Activated T-helper 2 cell treated with anti-CD3 and anti-CD28 coated beads, Interferon-gamma antibody, Interleukin-2, Interleukin-4, amounts not matched to agents 10 μg/mL and 5 μg/mL and 100 μg/mL, durations not matched to agents 14 hours and 24 hours and 36 hours (primary cell): Measurements from ENCODE around the gene PPP5C. TPM values are rescaled to one million over a fixed set of nuclear protein-coding genes. Genes with fewer than 3 reads are reported as not detected.

ENCODE experiments used
- DNase-seq: peaks from one replicate; pipeline ENCODE4 v3.0.0; 2021; ENCODE audit warnings: low spot score
- H3K27ac Mint-ChIP-seq: one replicate; pipeline ENCODE4 v1.8.0; 2021; ENCODE audit warnings: mixed read lengths
- H3K27me3 Mint-ChIP-seq: one replicate; pipeline ENCODE4 v1.8.0; 2021; ENCODE audit warnings: low read depth, mixed read lengths
- H3K36me3 Mint-ChIP-seq: one replicate; pipeline ENCODE4 v1.8.0; 2021; ENCODE audit warnings: low read depth, mixed read lengths
- H3K4me1 Mint-ChIP-seq: one replicate; pipeline ENCODE4 v1.8.0; 2021; ENCODE audit warnings: low read depth, mixed read lengths
- H3K4me3 Mint-ChIP-seq: one replicate; pipeline ENCODE4 v1.8.0; 2021; ENCODE audit warnings: low read depth, mild to moderate bottlenecking, moderate library complexity, mixed read lengths
- H3K9me3 Mint-ChIP-seq: one replicate; pipeline ENCODE4 v1.8.0; 2021; ENCODE audit warnings: mixed read lengths
- intact Hi-C: fragments of 100-400 bp; cut with micrococcal nuclease; formaldehyde crosslinking; loops from one replicate; pipeline ENCODE4 v1.15.1; 2023
- total RNA-seq: library from RNA; stranded (reverse); gene quantifications from 2 replicates; pipeline ENCODE4 v1.2.3, GENCODE V29; 2022

Gene PPP5C
- total RNA-seq, 1 donor from 2014 or later, result 136 TPM

DNA sequence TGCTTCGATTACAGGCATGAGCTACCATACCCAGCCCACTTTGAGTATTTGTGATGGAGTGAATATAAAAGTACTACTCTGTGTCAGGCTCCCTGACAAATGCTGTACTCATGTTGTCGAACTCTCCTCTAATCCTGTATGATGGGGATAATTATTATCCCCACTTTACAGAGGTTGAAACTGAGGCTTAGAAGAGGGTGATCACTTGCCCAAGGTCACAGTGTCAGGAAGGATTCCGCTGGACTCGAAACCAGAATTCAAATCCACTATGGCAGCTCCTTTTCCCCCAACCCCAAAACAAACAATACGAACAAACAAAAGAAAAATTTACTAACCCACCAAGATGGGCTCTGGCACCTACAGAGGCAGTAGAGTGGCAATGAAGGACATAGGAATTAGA lies 1.7 kb upstream of the PPP5C start:
- H3K4me3 Mint-ChIP-seq, result peak overlapping the region; percentile 89
- intact Hi-C loops, result no loop called here
- no peak overlapping the region for H3K27ac Mint-ChIP-seq
- H3K36me3 Mint-ChIP-seq, result peaks cover 27% of the 10 kb centered on the region
- H3K9me3 Mint-ChIP-seq, result no peaks in the 10 kb centered on the region
- H3K27me3 Mint-ChIP-seq, result peaks cover 18% of the 10 kb centered on the region
- H3K4me1 Mint-ChIP-seq, result peaks cover 30% of the 10 kb centered on the region
- DNase-seq, result no peak

DNA sequence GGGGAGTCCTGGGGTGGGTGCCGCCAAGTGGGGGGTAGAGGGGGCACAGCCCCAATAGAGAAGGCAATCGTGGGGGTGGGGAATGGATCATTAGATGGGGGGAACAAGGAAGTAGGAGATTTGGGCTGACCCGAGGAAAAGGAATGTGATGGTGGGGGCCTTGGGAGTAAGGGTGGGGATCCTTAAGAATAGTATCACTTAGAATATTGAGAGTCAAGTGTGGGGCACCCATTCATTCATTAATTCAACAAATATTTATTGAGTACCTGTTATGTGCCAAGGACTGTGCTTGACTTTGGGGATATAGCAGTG lies 641 bp downstream of the PPP5C start:
- Mint-ChIP-seq H3K27me3 (peaks cover 13% of the 10 kb centered on the region), H3K4me3 (peak overlapping the region; percentile 89), H3K36me3 (peaks cover 38% of the 10 kb centered on the region), H3K27ac (peak overlapping the region; percentile 86), H3K9me3 (no peaks in the 10 kb centered on the region), H3K4me1 (peaks cover 47% of the 10 kb centered on the region)
- intact Hi-C loops, result no loop called here
- no peak for DNase-seq

GRCh38 chr19:46347985-46348384 lies 1.1 kb downstream of the PPP5C start:
- Mint-ChIP-seq H3K9me3 (no peaks in the 10 kb centered on the region), H3K27ac (peak overlapping the region; percentile 86), H3K36me3 (peaks cover 41% of the 10 kb centered on the region), H3K4me3 (peak overlapping the region; percentile 89), H3K27me3 (peaks cover 9% of the 10 kb centered on the region), H3K4me1 (peaks cover 47% of the 10 kb centered on the region)
- no peak for DNase-seq
- intact Hi-C loops, result no loop called here

DNA sequence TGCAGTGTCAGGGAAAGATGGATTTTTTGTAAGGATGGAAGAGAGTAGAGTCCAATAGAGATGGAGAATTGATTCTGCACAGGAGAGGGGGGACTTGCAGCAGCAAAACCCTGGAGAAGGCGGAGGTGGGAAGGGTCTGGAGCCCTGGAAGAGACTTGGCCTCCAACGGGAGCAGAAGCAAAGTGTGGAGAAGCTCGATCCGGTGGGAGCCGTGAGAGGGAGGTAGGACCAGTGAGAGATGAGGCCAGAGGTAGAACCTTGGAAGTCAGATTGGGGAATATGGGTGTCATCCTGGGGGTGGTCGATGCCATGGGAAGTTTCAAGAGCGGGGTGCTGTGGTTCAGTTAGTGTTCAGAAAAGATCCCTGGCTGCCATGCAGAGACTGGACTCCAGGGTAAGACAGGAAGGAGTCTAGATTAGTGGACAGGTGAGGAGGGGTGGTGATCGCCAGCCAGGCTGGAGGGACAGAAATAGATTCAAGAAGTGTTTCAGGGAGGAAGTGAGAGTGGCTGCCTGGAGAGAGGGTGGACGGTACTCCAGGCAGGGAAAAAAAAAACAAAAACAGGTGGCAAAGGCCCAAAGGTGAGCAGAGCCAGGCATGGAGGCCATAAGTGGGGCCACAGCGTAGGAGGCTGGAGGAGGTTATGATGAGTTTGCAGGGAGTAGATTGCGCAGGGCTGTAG lies 2.6 kb downstream of the PPP5C start:
- intact Hi-C loops, result no loop called here
- no peaks in the 10 kb centered on the region for H3K9me3 Mint-ChIP-seq
- no peaks in the 10 kb centered on the region for H3K27me3 Mint-ChIP-seq
- no peak for DNase-seq
- peak overlapping the region; percentile 89 for H3K4me3 Mint-ChIP-seq
- peaks cover 47% of the 10 kb centered on the region for H3K4me1 Mint-ChIP-seq
- peak overlapping the region; percentile 95 for H3K27ac Mint-ChIP-seq
- H3K36me3 Mint-ChIP-seq, result peaks cover 53% of the 10 kb centered on the region

- intact Hi-C loops, result no loop called here
- H3K36me3 Mint-ChIP-seq, result peaks cover 60% of the 10 kb centered on the region
- peaks cover 49% of the 10 kb centered on the region for H3K4me1 Mint-ChIP-seq
- no peaks in the 10 kb centered on the region for H3K27me3 Mint-ChIP-seq
- H3K4me3 Mint-ChIP-seq, result peak overlapping the region; percentile 89
- H3K27ac Mint-ChIP-seq, result peak overlapping the region; percentile 95
- no peak for DNase-seq
- no peaks in the 10 kb centered on the region for H3K9me3 Mint-ChIP-seq
These were observed 3.3 kb downstream of the PPP5C start for GRCh38 chr19:46350029-46350757.

DNA sequence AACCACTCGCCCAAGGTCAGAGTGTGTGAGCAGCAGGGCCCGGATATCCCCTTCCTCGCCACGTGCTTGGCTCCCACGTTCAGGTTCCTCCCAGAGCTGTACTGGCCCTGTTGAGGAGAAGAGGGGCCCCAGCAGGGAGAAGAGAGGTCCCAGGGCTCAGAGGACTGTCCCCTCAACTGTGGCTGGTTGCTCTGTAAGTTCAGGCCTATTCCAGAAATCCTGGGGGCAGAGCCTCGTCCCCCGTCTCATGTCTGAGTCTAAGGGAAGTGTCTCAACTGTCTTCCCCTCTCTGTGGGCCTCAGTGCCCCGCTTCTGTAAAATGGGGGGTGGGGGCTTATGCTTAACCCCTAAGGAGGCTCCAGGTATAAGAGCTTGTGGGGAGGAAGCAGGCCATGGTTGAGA lies 3.9 kb downstream of the PPP5C start:
- Mint-ChIP-seq H3K4me3 (peak overlapping the region; percentile 89), H3K4me1 (peaks cover 54% of the 10 kb centered on the region), H3K27me3 (no peaks in the 10 kb centered on the region), H3K27ac (peak overlapping the region; percentile 95), H3K36me3 (peaks cover 66% of the 10 kb centered on the region), H3K9me3 (no peaks in the 10 kb centered on the region)
- DNase-seq, result no peak
- intact Hi-C loops, result no loop called here

DNA sequence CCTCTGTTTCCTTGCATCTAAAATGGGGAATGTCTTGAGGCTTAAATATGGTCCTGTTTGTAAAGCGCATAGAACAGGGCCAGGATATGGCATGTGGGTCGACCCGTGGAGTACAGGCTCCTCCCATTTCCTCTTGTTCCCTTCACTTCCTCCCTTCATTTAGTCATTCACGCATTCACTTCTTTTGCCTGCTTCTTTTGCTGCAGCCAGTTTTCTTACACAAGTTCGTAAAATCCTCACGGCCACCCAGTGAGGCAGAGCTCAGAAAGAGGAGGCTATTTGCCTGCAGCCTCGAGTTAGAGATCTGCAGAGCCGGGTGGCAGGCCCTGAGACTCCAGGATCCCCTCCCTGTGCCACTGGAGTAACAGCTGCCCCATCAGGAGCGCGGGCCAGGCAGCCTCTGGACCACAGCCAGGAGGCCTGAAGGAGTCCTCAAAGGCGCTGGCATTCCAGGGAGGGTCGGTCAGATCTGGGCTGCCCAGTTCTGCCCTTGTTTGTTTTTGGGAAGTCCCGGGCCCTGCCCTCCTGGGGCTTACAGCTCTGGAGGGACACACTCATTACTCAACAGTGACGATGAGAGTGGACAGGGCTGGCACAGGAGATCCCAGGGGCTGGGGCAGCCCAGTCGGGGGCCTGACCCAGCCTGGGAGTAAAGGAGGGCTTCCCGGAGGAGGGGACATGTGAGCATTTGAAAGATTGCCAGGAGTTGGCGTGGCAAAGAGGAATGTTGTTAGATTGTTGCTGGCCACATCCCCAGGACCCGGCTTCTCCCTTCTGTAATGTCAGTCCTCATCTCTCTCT lies 4.6 kb downstream of the PPP5C start:
- Mint-ChIP-seq H3K27ac (peak overlapping the region; percentile 95), H3K4me1 (peaks cover 55% of the 10 kb centered on the region), H3K27me3 (no peaks in the 10 kb centered on the region), H3K9me3 (no peaks in the 10 kb centered on the region), H3K4me3 (peak overlapping the region; percentile 89), H3K36me3 (peaks cover 71% of the 10 kb centered on the region)
- no peak for DNase-seq
- intact Hi-C loops, result no loop called here

GRCh38 chr19:46353730-46354528 lies 7.0 kb downstream of the PPP5C start:
- no peak for DNase-seq
- H3K4me1 Mint-ChIP-seq, result peaks cover 46% of the 10 kb centered on the region
- H3K4me3 Mint-ChIP-seq, result no peak overlapping the region
- intact Hi-C loops, result no loop called here
- H3K27me3 Mint-ChIP-seq, result no peaks in the 10 kb centered on the region
- no peak overlapping the region for H3K27ac Mint-ChIP-seq
- H3K9me3 Mint-ChIP-seq, result no peaks in the 10 kb centered on the region
- peaks cover 78% of the 10 kb centered on the region for H3K36me3 Mint-ChIP-seq

DNA sequence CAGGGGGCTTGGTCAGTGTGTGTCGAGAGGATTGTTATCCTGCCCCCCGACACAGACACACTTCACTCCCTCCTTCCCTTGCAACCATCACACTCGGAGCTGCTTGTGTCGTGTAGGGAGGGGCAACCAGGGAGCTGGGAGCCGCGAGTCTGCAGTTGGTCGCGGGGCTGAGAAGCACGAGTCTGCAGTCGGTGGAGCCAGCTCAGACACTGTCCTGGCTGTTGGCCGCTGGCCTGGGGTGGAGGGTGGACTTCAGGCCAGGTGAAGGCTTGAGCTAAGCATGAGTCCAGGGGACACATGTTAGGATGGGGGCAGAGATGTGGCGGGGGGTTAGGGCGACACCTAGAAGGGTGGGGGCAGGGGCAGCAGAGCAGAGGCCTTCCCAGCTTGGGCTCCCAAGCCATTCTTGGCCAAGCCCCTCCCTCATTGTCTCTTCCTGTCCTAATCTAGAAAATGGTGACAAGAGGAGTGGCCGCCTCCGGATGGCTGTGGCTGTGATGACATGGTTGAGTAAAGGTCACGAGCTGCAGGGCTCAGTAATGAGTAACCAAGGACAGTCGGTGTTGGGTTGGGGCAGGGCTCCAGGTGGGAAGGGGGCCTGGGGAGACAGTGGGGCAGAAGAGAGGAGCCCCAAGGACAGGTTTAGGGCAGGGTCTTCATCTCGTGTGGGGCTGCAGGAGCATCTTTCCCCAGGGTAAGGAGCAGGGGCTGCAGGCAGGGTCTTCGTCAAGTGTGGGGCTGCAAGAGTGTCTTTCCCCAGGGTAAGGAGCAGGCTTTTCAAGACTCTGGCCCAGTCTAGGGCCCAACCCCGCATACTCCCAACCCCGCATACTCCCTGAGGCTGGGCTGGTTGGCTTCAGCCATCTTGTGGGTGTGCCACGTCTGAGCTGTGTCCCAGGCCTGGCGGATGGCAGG lies 8.6 kb downstream of the PPP5C start:
- H3K27me3 Mint-ChIP-seq, result no peaks in the 10 kb centered on the region
- H3K36me3 Mint-ChIP-seq, result peaks cover 67% of the 10 kb centered on the region
- H3K4me1 Mint-ChIP-seq, result peaks cover 36% of the 10 kb centered on the region
- peak overlapping the region; percentile 52 for H3K4me3 Mint-ChIP-seq
- DNase-seq, result no peak
- H3K9me3 Mint-ChIP-seq, result no peaks in the 10 kb centered on the region
- intact Hi-C loops, result loop anchor here (1.0 kb wide), 1 partner anchor 9 kb away; no protein-coding TSS in a partner anchor
- H3K27ac Mint-ChIP-seq, result peak overlapping the region; percentile 88

- Mint-ChIP-seq H3K4me1 (peaks cover 31% of the 10 kb centered on the region), H3K27me3 (no peaks in the 10 kb centered on the region), H3K4me3 (peak overlapping the region; percentile 13), H3K9me3 (no peaks in the 10 kb centered on the region), H3K27ac (peak overlapping the region; percentile 12), H3K36me3 (peaks cover 67% of the 10 kb centered on the region)
- no peak for DNase-seq
- intact Hi-C loops, result no loop called here
These were observed 9.5 kb downstream of the PPP5C start for GRCh38 chr19:46356149-46357055.
